OCI-LY7 (cell line): ENCODE results near the gene PARVB. TPM values are rescaled to one million over a fixed set of nuclear protein-coding genes. Genes with fewer than 3 reads are reported as not detected.

Experiments
- BruUV-seq: library from RNA; stranded (reverse); fragments of 400-500 nt; replicated peaks from 2 replicates; lab custom pipeline; 2021; lab: Mats Ljungman, UMichigan
- CTCF ChIA-PET: fragments of 300-600 bp; sonication (Branson Sonifier 250); formaldehyde crosslinking; loops from one replicate; lab custom pipeline; 2022; ENCODE audit warnings: antibody characterized with exemption; ENCODE audit not compliant: unreplicated experiment; lab: Charles Lee
- POLR2A ChIA-PET: fragments of 300-600 bp; sonication (Branson Sonifier 250); formaldehyde crosslinking; loops from one replicate; lab custom pipeline; 2022; ENCODE audit warnings: antibody characterized with exemption; lab: Charles Lee
- DNase-seq: peaks from one replicate; pipeline ENCODE4 v3.0.0-alpha.2; 2015; ENCODE audit warnings: low spot score
- H2AFZ ChIP-seq: fragments of 200-600 bp; sonication (generic), shearing (Covaris generic); 2 replicates; pipeline ENCODE4 v1.6.1; 2014; ENCODE audit warnings: mild to moderate bottlenecking, antibody characterized with exemption, low read length, moderate library complexity
- H3K27ac ChIP-seq: fragments of 200-600 bp; sonication (generic); 2 replicates; pipeline ENCODE4 v1.5.1; 2014; ENCODE audit warnings: mixed run types, low read depth, mild to moderate bottlenecking, moderate library complexity, low read length, inconsistent platforms; ENCODE audit not compliant: poor library complexity, severe bottlenecking
- H3K36me3 ChIP-seq: fragments of 200-600 bp; sonication (generic); 2 replicates; pipeline ENCODE4 v1.6.1; 2014; ENCODE audit warnings: mild to moderate bottlenecking, antibody characterized with exemption, low read length, moderate library complexity, mixed read lengths; ENCODE audit not compliant: insufficient read depth
- H3K4me1 ChIP-seq: fragments of 200-600 bp; sonication (generic); 2 replicates; pipeline ENCODE4 v1.5.1; 2014; ENCODE audit warnings: mild to moderate bottlenecking, low read length; ENCODE audit not compliant: insufficient read depth, poor library complexity, severe bottlenecking
- H3K4me2 ChIP-seq: fragments of 200-600 bp; sonication (generic); 2 replicates; pipeline ENCODE4 v1.6.1; 2014; ENCODE audit warnings: mild to moderate bottlenecking, low read length
- H3K4me3 ChIP-seq: fragments of 200-600 bp; sonication (generic); 2 replicates; pipeline ENCODE4 v1.5.1; 2014; ENCODE audit warnings: mild to moderate bottlenecking, low read depth, low read length; ENCODE audit not compliant: poor library complexity, severe bottlenecking
- H3K79me2 ChIP-seq: fragments of 200-600 bp; sonication (generic); 2 replicates; pipeline ENCODE4 v1.6.1; 2016; ENCODE audit warnings: low read depth, mild to moderate bottlenecking, low read length, moderate library complexity, mixed read lengths; ENCODE audit not compliant: insufficient read depth
- H3K9me2 ChIP-seq: fragments of 200-600 bp; sonication (generic); 2 replicates; pipeline ENCODE4 v1.6.1; 2016; ENCODE audit warnings: mild to moderate bottlenecking, low read length, mixed read lengths; ENCODE audit not compliant: insufficient read depth
- H3K9me3 ChIP-seq: fragments of 200-600 bp; sonication (generic); 2 replicates; pipeline ENCODE4 v1.6.1; 2014; ENCODE audit warnings: mild to moderate bottlenecking, mixed run types, low read length, mixed read lengths
- H4K20me1 ChIP-seq: fragments of 200-600 bp; sonication (generic); 2 replicates; pipeline ENCODE4 v1.6.1; 2014; ENCODE audit warnings: mild to moderate bottlenecking, antibody characterized with exemption, low read length, moderate library complexity, mixed read lengths; ENCODE audit not compliant: insufficient read depth
- CTCF ChIP-seq: fragments of 200-600 bp; sonication (generic); conservative IDR thresholded peaks from 2 replicates; pipeline ENCODE4 v1.5.1; 2014; ENCODE audit warnings: mild to moderate bottlenecking, antibody characterized with exemption, low read length, moderate library complexity, mixed read lengths
- EZH2phosphoT487 ChIP-seq: fragments of 200-600 bp; sonication (generic); IDR thresholded peaks from 2 replicates; pipeline ENCODE4 v1.6.1; 2018; ENCODE audit warnings: low read depth, borderline replicate concordance, mild to moderate bottlenecking, mixed run types, antibody characterized with exemption, low read length, moderate library complexity, mixed read lengths
- intact Hi-C: fragments of 100-400 bp; cut with micrococcal nuclease; formaldehyde crosslinking; loops from one replicate; pipeline ENCODE4 v1.10.0; 2022; ENCODE audit not compliant: unreplicated experiment
- total RNA-seq, 2 experiments: library from RNA; depleted of rRNA in 1 of 2; stranded (reverse); fragments of >200 nt in 1 of 2; shearing (Covaris generic) in 1 of 2; gene quantifications; 2 replicates each; pipeline ENCODE4 v1.2.3, GENCODE V29; 2014 to 2022

The PARVB gene
- total RNA-seq, 2 experiments from 2014 or later = 0.34 TPM; not detected in 1

DNA sequence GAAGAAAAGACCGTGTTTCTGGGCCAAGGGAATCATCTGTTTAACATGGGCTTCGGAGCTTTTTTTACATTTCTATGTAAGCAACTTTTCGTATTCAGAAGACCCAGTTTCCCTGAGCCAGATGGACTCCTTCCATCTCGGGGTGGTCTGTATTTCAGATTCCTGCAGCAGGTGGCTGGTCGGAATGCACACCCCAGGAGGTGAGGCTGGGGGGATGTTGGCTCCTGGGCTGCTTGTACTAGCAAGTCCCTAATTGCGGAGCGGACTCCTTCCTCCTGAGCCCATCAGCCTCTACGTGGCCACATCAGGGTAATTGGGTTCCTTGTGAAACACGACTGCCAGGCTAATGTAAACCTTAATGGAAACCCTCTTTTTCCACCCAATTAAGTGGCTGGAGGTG lies 58.7 kb downstream of the PARVB start:
- no peaks in the 10 kb centered on the region for H3K36me3 ChIP-seq
- ChIA-PET CTCF (no interaction called here), POLR2A (no interaction called here)
- H3K9me2 ChIP-seq = no peaks in the 10 kb centered on the region
- H3K27ac ChIP-seq = no peak overlapping the region
- H4K20me1 ChIP-seq = no peaks in the 10 kb centered on the region
- H3K4me3 ChIP-seq = no peak overlapping the region
- DNase-seq = no peak
- H3K4me1 ChIP-seq = no peaks in the 10 kb centered on the region
- H3K4me2 ChIP-seq = no peak overlapping the region
- intact Hi-C loops = loop anchor here (10.0 kb wide), 1 partner anchor 482 kb away; no protein-coding TSS in a partner anchor
- no peaks in the 10 kb centered on the region for H3K9me3 ChIP-seq
- H3K79me2 ChIP-seq = no peaks in the 10 kb centered on the region
- no TSS peak for BruUV-seq
- H2AFZ ChIP-seq = no peak overlapping the region
- TF ChIP-seq CTCF (no peak), EZH2phosphoT487 (no peak)

DNA sequence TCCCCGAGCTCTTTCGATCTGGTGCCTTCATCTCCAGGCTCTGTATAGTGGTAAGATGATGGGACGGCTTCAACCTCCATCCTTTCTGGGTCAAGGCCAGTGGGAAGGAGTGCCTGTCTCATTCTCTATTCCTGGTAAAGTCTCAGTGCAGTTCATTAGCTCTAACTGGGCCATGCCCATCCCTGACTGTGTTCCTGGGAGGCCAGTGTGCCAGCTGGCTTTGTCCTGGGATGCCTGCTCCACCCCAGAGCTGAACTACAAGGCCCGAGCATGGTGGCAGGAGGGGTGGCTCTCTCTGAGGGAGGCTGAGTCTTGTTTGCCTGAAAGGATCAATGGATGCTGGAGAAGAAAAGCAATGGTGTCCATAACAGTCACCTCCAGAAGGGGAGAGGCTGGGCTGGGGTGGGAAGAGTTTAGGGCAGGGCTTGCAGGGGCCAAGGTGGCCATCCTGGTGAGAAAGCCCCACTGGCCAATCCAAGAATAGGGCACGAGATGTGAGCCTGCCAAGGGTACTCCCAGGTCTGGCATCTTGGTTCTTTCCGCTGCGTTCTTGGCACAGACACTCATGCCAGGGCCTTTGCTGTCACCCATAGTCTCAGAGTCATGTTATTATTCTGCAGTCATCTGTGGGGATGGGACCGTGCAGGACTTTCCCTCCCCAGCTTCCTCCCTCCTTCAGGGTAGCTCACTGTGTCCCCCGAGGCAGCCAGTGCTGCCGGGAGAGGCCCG lies 60.1 kb downstream of the PARVB start:
- Histone ChIP-seq H3K27ac (no peak overlapping the region), H3K79me2 (no peaks in the 10 kb centered on the region), H3K9me3 (no peaks in the 10 kb centered on the region), H3K4me2 (no peak overlapping the region), H3K36me3 (no peaks in the 10 kb centered on the region), H4K20me1 (no peaks in the 10 kb centered on the region), H2AFZ (no peak overlapping the region), H3K4me1 (no peaks in the 10 kb centered on the region), H3K9me2 (no peaks in the 10 kb centered on the region), H3K4me3 (no peak overlapping the region)
- intact Hi-C loops = loop anchor here (10.0 kb wide), 1 partner anchor 481 kb away; no protein-coding TSS in a partner anchor
- TF ChIP-seq CTCF (no peak), EZH2phosphoT487 (no peak)
- DNase-seq = no peak
- BruUV-seq = no TSS peak
- ChIA-PET POLR2A (no interaction called here), CTCF (interaction anchor here (1.3 kb wide), 1 partner anchor 91 kb away, joined by 4 read pairs; no protein-coding TSS in a partner anchor)
